ENCODE data around the gene XAGE3.
"Not testable (repeated sequence)": the region's sequence is repeated elsewhere in the genome, so short reads cannot be mapped to it uniquely, and the experiment has no call there.

- TF ChIP-seq CTCF (IDR thresholded peaks at IDR 0.05; ENCODE audit: low read depth, low read length); POLR2A (IDR thresholded peaks at IDR 0.05; ENCODE audit: extremely low read depth, insufficient read length); MYC (IDR thresholded peaks at IDR 0.05; ENCODE audit: low read depth, low read length): not testable (repeated sequence)
These were observed 38.2 kb upstream of the XAGE3 start for GRCh38 chrX:52906072-52906471.
